ENCODE measurements around the gene PCED1A.

PCED1A gene

GRCh38 chr20:2840138-2840966, at the start of gene PCED1A, which contains the start of gene VPS16:
Gene PCED1A, minus strand, starts transcription at chr20:2840655. Its CDS starts 743 bp downstream, at chr20:2839912.
Gene VPS16, plus strand, starts transcription at chr20:2840745. Its CDS starts 30 bp downstream, at chr20:2840775.
- in situ Hi-C loops (cut with HindIII; ENCODE audit: low sequenced_read_pairs) = no loop called here

DNA sequence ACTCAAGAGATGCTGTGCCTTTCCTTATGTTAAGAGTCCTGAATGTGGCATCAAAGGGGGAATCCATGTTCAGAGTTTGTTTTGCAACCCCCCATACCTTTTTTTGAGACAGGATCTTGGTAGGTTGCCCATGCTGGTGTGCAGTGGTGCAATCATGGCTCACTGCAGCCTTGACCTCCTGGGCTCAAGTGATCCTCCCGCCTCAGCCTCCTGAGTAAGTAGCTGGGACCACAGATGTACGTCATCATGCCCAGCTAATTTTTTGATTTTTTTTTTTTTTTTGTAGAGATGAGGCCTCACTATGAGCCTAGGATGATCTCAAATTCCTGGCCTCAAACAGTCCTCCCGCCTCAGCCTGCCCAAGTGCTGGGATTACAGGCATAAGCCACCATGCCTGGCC, 49.3 kb upstream of the PCED1A start:
- in situ Hi-C loops (cut with HindIII; ENCODE audit: low sequenced_read_pairs) = no loop called here

DNA sequence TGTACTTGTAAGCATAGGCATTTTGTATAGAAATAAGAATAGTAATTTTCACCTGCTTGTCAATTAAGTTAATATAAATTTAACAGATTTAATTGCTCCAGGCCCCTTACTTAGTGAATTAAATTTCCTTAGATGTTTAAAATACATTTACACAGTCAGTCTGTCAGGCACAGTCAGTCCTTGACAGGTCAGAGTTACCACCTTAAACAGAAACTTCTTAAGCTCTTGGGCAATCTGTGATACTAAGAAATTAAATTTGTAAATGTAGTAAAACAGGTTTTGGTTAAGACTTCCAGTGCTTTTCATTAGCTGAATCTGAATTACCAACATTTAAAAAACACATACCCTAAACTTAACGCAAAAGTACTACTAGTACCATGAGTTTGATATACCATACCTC, 48.8 kb upstream of the PCED1A start:
- in situ Hi-C loops (cut with HindIII; ENCODE audit: low sequenced_read_pairs) = no loop called here

DNA sequence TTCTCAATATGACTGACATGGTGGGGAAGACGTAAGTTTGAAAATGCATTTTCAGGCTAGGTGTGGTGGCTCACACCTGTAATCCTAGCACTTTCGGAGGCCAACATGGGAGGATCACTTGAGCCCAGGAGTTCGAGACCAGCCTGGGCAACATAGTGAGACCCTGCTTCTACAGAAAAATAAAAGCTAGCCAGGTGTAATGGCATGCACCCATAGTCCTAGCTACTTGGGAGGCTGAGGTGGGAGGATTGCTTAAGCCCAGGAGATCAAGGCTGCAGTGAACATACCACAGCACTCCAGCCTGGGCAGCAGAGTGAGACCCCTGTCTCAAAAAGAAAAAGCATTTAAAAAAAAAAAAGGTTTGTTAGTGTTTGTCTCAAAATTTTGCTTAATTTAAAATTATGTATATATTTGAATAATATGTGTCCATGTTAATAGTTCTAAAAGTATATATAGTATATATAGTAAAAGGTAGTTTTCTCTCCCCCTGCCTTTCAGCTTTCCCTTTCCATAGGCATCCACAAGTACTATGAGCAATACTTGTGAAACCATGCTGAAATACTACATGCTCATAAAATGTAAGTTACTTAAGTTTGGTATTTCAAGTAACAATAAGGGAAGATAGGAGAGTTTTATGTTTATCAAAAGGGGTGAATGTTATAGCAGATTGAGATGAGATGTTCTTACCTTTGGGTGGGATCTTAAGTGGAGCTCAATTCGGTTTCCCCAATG, 47.9 kb upstream of the PCED1A start:
- in situ Hi-C loops (cut with HindIII; ENCODE audit: low sequenced_read_pairs) = no loop called here

- in situ Hi-C loops (cut with HindIII; ENCODE audit: low sequenced_read_pairs) = no loop called here
Measured at GRCh38 chr20:2887715-2888114, 47.3 kb upstream of the PCED1A start.

DNA sequence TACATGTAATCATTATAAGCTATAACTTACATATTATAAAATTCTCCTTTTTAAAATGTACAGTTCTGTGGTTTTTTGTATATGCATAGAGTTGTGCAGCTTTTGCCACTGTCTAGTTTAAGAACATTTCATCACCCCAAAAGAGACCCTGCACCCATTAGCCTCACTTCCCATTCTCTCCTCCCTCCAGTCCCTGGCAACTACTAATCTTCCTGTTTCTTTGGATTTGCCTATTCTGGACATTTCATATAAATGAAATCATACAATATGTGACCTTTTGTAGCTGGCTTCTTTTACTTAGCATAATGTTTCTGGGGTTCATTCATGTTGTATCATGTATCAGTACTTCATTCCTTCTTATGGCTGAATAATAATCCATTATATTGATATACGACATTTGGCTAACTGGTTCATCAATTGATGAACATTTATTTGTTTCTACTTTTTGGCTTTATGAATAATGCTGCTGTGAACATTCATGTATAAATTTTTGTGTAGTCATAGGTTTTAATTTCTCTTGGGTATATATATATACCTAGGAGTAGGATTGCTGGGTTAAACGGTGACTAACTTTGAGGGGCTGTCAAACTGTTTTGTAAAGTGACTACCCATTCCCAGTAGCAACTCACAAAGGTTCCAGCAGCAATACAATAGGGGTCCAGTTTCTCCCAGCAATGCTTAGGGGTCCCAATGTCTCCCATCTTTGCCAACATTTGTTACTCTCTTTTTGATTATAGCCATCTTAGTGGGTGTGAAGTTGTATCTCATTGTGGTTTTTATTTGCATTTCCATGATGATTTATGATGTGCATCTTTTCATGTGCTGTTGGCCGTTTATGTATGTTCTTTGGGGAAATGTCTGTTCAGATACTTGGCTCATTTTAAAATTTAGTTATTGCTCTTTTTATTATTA, 43.5 kb upstream of the PCED1A start:
- in situ Hi-C loops (cut with HindIII; ENCODE audit: low sequenced_read_pairs) = no loop called here

DNA sequence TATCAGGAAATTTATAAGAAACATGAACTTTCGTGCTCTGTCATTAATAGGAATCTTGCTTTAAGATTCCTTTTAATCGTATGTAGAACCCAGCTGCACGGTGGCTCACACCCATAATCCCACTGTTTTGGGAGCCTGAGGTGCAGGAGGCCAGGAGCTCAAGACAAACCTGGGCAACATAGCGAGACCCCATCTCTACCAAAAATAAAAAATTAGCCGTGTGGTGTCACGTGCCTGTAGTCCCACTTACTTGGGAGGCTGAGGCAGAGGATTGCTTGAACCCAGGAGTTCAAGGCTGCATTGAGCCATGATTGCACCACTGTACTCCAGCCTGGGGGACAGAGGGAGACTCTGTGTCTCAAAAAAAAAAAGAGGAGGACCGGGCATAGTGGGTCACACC, 40.2 kb upstream of the PCED1A start:
- in situ Hi-C loops (cut with HindIII; ENCODE audit: low sequenced_read_pairs) = no loop called here

DNA sequence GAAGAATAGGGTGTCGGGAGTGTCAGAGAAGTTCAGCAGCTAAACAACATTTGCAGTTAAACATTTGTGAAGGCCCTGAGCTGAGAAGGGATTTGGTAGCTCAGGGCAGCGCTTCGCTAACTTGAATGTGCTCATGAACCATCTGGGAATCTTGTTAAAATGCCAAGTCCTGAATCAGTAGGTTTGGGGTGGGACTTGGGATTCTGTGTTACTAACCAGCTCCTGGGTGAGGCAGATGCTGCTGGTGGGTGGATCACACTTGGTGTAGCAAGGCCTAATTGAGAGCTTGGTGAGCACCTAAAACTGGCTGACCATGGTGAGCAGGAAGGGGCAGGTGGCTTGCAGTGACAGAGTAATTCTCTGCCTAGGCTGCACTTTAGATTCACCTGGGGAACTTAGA, 38.7 kb upstream of the PCED1A start:
- in situ Hi-C loops (cut with HindIII; ENCODE audit: low sequenced_read_pairs) = no loop called here

GRCh38 chr20:2878515-2878914, 38.1 kb upstream of the PCED1A start:
- in situ Hi-C loops (cut with HindIII; ENCODE audit: low sequenced_read_pairs) = no loop called here

DNA sequence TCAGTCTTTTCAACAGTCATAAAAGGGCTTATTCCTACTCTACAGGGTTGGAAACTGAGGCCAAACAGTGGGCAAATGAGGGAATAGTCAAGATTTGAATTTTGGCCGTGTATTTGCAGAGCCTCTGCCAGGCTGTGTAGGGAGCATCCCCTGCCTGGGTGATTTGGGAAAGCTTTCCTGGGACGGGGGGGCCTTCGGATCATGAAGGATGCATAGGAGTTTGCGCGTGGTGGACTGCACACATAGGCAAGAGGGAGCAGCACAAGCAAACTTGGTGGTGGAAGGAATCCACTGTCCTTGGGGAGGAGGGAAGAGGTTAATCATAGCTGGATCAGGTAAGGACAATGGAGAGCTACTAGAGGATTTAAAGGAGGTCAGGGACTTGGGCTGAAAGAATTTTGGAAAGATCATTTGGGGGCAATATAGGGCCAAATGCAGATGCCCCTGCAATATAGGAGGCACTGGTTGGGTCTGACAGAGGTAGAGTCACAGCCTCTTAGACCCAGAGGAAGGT, 35.3 kb upstream of the PCED1A start:
- in situ Hi-C loops (cut with HindIII; ENCODE audit: low sequenced_read_pairs) = no loop called here

- in situ Hi-C loops (cut with HindIII; ENCODE audit: low sequenced_read_pairs) = no loop called here
Measured at GRCh38 chr20:2874456-2874855, 34.0 kb upstream of the PCED1A start.

GRCh38 chr20:2873747-2874041, 33.2 kb upstream of the PCED1A start:
- in situ Hi-C loops (cut with HindIII; ENCODE audit: low sequenced_read_pairs) = no loop called here

- in situ Hi-C loops (cut with HindIII; ENCODE audit: low sequenced_read_pairs) = no loop called here
Measured at GRCh38 chr20:2873010-2873746, 32.7 kb upstream of the PCED1A start, which contains the start of gene PTPRA. Gene PTPRA, plus strand, starts transcription at chr20:2873481. Its CDS starts 90,797 bp downstream, at chr20:2964278.

- in situ Hi-C loops (cut with HindIII; ENCODE audit: low sequenced_read_pairs) = no loop called here
Measured at GRCh38 chr20:2872459-2873009, 32.1 kb upstream of the PCED1A start.

GRCh38 chr20:2871661-2872458, 31.4 kb upstream of the PCED1A start:
- in situ Hi-C loops (cut with HindIII; ENCODE audit: low sequenced_read_pairs) = no loop called here

DNA sequence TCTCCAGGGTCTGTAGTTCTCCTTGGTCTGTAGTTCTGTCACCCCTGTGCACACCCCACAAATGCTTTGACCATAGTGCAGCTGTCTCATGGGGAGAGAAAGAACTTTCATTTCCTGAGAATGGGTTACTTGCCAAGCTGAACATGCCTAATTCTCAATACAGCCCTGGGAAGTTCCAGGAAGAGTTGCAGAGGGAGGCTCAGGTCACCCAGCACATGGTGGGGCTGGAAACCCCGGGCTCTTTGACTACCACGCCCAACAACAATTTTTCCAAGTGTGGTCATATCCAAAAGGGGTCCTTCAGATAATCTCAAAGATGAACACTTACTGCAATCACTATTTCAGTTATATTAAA, 30.6 kb upstream of the PCED1A start:
- in situ Hi-C loops (cut with HindIII; ENCODE audit: low sequenced_read_pairs) = no loop called here

DNA sequence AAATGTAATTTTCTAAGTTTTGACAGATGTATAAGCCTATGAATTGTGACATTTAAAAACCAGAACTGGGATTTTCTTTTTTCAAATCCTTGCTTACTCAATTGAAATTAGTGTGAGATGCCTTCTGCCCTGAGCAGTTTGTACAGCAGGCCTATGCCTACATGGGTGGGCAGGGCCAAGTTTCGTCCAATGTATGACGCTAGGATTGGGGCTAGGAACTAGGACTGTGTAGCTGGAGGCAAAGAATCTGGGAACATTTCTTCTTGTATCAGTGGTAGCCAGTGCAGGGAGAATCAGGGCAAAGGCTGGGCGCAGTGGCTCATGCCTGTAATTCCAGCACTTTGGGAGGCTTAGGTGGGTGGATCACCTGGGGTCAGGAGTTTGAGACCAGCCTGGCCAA, 28.9 kb upstream of the PCED1A start:
- in situ Hi-C loops (cut with HindIII; ENCODE audit: low sequenced_read_pairs) = loop anchor here (5.0 kb wide), 1 partner anchor 107 kb away; no protein-coding TSS in a partner anchor

DNA sequence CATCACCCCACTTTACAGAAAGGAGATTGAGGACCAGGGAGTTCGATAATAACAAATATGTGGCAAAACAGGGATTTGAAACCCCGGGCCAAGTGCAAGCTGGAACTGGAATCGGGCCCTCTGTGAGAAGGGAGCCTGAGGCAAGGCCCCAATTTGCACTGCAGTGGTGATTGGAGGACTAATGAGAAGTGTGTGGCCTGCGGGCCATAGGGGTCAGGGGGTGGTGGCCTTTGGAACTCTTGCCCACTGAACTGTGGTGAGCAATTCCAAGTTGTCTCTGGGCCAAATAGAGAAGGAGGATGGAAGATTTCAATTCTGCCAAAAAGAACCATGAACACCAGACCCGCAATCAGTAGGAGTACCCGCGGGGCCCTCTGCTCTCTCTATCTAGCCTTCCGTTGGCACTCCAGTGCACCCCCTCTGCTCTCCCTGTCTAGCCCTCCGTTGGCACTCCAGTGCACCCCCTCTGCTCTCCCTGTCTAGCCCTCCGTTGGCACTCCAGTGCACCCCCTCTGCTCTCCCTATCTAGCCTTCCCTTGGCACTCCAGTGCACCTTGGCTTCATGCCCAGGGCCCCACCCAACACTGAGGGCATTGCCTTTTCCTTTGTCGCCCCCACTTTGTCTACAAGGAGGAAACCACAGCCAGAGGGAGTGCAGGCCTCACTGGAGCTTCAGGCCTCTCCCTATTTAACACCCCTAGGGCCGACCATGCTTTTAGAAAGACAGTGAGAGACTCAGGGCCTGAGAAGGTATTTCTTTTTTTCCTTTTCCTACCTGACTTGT, 26.8 kb upstream of the PCED1A start:
- in situ Hi-C loops (cut with HindIII; ENCODE audit: low sequenced_read_pairs) = loop anchor here (5.0 kb wide), 1 partner anchor 105 kb away; no protein-coding TSS in a partner anchor
